HCT116 (cell line): Measurements from ENCODE around the gene CIC.

ENCODE experiments used
- CEBPB ChIP-seq: IDR thresholded peaks from 2 replicates; pipeline ENCODE4 v1.6.1; 2012; ENCODE audit warnings: low read depth
- EGR1 ChIP-seq: IDR thresholded peaks from 2 replicates; pipeline ENCODE4 v1.6.1; 2012; ENCODE audit warnings: low read depth
- ELF1 ChIP-seq: IDR thresholded peaks from 2 replicates; pipeline ENCODE4 v1.6.1; 2012; ENCODE audit warnings: low read depth, borderline replicate concordance
- EZH2 ChIP-seq: fragments of 200-600 bp; sonication (generic); IDR thresholded peaks from 2 replicates; pipeline ENCODE4 v1.6.1; 2017; ENCODE audit warnings: antibody characterized with exemption, mixed run types
- EZH2phosphoT487 ChIP-seq: fragments of 200-600 bp; IDR thresholded peaks from 2 replicates; pipeline ENCODE4 v1.6.1; 2018; ENCODE audit warnings: antibody characterized with exemption, borderline replicate concordance
- FOSL1 ChIP-seq: IDR thresholded peaks from 2 replicates; pipeline ENCODE4 v1.6.1; 2012; ENCODE audit warnings: low read depth
- POLR2A ChIP-seq: IDR thresholded peaks from 2 replicates; pipeline ENCODE4 v1.7.0; 2011; ENCODE audit warnings: borderline replicate concordance; ENCODE audit not compliant: insufficient read depth, insufficient read length; ENCODE audit errors: extremely low read depth
- RAD21 ChIP-seq: IDR thresholded peaks from 2 replicates; pipeline ENCODE4 v1.6.1; 2012; ENCODE audit warnings: low read depth, mild to moderate bottlenecking
- SIN3A ChIP-seq: IDR thresholded peaks from 2 replicates; pipeline ENCODE4 v1.6.1; 2012; ENCODE audit warnings: low read depth
- YY1 ChIP-seq: IDR thresholded peaks from 2 replicates; pipeline ENCODE4 v1.6.1; 2011; ENCODE audit warnings: low read length, low read depth, moderate library complexity, mild to moderate bottlenecking; ENCODE audit not compliant: insufficient replicate concordance; ENCODE audit errors: extremely low read depth
- TF ChIP-seq, protein P1 (sequence below), 3 experiments: fragments of 200-600 bp in 1 of 3; sonication (generic) in 1 of 3; IDR thresholded peaks in 2 of 3; conservative IDR thresholded peaks in 1 of 3; 2 replicates each; pipeline ENCODE4 v1.5.1; 2012 to 2017; ENCODE audit warnings: low read depth in 2 of 3, low read length in 2 of 3, antibody characterized with exemption in 1 of 3, borderline replicate concordance in 1 of 3, control low read depth in 1 of 3, mild to moderate bottlenecking in 1 of 3, mixed read lengths in 1 of 3, mixed run types in 1 of 3, moderate library complexity in 1 of 3; ENCODE audit not compliant: insufficient read depth in 1 of 3
- TF ChIP-seq, protein P2 (sequence below): IDR thresholded peaks from 2 replicates; pipeline ENCODE4 v1.6.1; 2012

DNA sequence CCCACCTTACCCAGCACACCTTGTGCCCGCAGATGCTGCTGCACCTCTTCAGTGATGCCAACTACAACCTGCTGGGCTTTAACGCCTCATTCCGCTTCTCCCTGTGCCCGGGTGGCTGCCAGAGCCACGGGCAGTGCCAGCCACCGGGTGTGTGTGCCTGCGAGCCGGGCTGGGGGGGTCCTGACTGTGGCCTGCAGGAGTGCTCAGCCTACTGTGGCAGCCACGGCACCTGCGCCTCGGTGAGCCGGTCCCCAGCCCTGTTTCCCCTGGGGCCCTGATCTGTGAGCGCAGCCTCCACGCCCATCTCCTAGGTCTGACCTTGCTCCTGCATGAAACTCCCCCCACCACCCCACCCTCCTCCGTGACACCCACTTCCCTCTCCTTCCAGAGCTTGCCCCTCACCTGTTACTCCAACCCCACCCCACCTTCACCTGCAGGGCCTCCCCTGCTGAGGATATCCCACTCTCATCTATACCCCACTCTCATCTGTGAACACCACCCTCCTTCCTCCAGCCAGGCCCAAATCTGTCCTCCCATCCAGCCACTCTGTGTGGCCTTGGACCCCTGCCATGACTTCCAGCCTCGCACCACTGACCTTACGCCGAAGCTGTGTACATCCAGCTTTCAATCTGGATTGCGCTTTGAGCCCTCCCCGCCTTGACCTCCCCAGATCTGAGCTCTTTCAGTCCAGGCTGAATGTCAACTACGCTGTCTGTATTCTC is 65.1 kb downstream of the CIC start:
- TF ChIP-seq, protein P1, sequence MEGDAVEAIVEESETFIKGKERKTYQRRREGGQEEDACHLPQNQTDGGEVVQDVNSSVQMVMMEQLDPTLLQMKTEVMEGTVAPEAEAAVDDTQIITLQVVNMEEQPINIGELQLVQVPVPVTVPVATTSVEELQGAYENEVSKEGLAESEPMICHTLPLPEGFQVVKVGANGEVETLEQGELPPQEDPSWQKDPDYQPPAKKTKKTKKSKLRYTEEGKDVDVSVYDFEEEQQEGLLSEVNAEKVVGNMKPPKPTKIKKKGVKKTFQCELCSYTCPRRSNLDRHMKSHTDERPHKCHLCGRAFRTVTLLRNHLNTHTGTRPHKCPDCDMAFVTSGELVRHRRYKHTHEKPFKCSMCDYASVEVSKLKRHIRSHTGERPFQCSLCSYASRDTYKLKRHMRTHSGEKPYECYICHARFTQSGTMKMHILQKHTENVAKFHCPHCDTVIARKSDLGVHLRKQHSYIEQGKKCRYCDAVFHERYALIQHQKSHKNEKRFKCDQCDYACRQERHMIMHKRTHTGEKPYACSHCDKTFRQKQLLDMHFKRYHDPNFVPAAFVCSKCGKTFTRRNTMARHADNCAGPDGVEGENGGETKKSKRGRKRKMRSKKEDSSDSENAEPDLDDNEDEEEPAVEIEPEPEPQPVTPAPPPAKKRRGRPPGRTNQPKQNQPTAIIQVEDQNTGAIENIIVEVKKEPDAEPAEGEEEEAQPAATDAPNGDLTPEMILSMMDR (IDR thresholded peaks at IDR 0.05 in 2 of 3, conservative IDR thresholded peaks at IDR 0.05 in 1 of 3; ENCODE audit: borderline replicate concordance in 1 of 3, insufficient read depth in 1 of 3, low read depth in 2 of 3, low read length in 2 of 3), result no peak
- no peak for TF ChIP-seq POLR2A
- TF ChIP-seq ELF1, result no peak
- TF ChIP-seq FOSL1, result no peak
- TF ChIP-seq EZH2phosphoT487, result no peak
- no peak for TF ChIP-seq SIN3A
- no peak for TF ChIP-seq RAD21
- TF ChIP-seq EZH2, result no peak
- no peak for TF ChIP-seq YY1
- TF ChIP-seq CEBPB, result no peak
- TF ChIP-seq EGR1, result no peak
- TF ChIP-seq, protein P2, sequence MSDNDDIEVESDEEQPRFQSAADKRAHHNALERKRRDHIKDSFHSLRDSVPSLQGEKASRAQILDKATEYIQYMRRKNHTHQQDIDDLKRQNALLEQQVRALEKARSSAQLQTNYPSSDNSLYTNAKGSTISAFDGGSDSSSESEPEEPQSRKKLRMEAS, result no peak
